HG02571 (cell line): Measurements from ENCODE around the gene HIPK2.
"Not testable (repeated sequence)": the region's sequence is repeated elsewhere in the genome, so short reads cannot be mapped to it uniquely, and the experiment has no call there.

Source experiments
- ATAC-seq: cut with Tn5 transposase; IDR thresholded peaks from one replicate; pipeline ENCODE4 v1.9.1; 2021; ENCODE audit warnings: mild to moderate bottlenecking, moderate library complexity; ENCODE audit not compliant: unreplicated experiment

The HIPK2 gene

GRCh38 chr7:139679731-139680594, 97.8 kb downstream of the HIPK2 start:
- ATAC-seq, result no peak

- ATAC-seq, result no peak
Measured at GRCh38 chr7:139676390-139676789, 101.4 kb downstream of the HIPK2 start.

- no peak for ATAC-seq
Measured at GRCh38 chr7:139675127-139676125, 102.4 kb downstream of the HIPK2 start.

GRCh38 chr7:139674752-139675126, 103.1 kb downstream of the HIPK2 start:
- ATAC-seq, result no peak

GRCh38 chr7:139674341-139674740, 103.5 kb downstream of the HIPK2 start:
- ATAC-seq, result no peak

GRCh38 chr7:139673762-139674161, 104.0 kb downstream of the HIPK2 start:
- ATAC-seq, result no peak

GRCh38 chr7:139673230-139673629, 104.6 kb downstream of the HIPK2 start:
- ATAC-seq, result peak; percentile 83

- ATAC-seq, result no peak
Measured at GRCh38 chr7:139671967-139672366, 105.8 kb downstream of the HIPK2 start.

- ATAC-seq, result not testable (repeated sequence)
Measured at GRCh38 chr7:139670662-139671061, 107.1 kb downstream of the HIPK2 start.

- no peak for ATAC-seq
Measured at GRCh38 chr7:139669106-139670061, 108.4 kb downstream of the HIPK2 start.

- no peak for ATAC-seq
Measured at GRCh38 chr7:139667377-139667776, 110.4 kb downstream of the HIPK2 start.

GRCh38 chr7:139666501-139666900, 111.3 kb downstream of the HIPK2 start:
- no peak for ATAC-seq

- ATAC-seq, result no peak
Measured at GRCh38 chr7:139664434-139664833, 113.4 kb downstream of the HIPK2 start.

GRCh38 chr7:139663608-139664177, 114.1 kb downstream of the HIPK2 start:
- no peak for ATAC-seq

- ATAC-seq, result no peak
Measured at GRCh38 chr7:139661903-139662302, 115.9 kb downstream of the HIPK2 start.

- no peak for ATAC-seq
Measured at GRCh38 chr7:139661043-139661440, 116.8 kb downstream of the HIPK2 start.

GRCh38 chr7:139660317-139661042, 117.3 kb downstream of the HIPK2 start:
- ATAC-seq, result no peak

- no peak for ATAC-seq
Measured at GRCh38 chr7:139659922-139660316, 117.9 kb downstream of the HIPK2 start.

GRCh38 chr7:139658908-139659675, 118.7 kb downstream of the HIPK2 start:
- ATAC-seq, result no peak
